ENCODE results near the gene TTLL13.

Gene TTLL13

GRCh38 chr15:90214553-90215196 is 34.7 kb upstream of the TTLL13 start:
- no peak for DNase-seq (ENCODE audit: low read depth in 1 of 2, low spot score in 1 of 2)

- DNase-seq (ENCODE audit: low read depth in 1 of 2, low spot score in 1 of 2): no peak
Observed at GRCh38 chr15:90217671-90218394, 31.5 kb upstream of the TTLL13 start.

GRCh38 chr15:90219421-90220141 is 29.8 kb upstream of the TTLL13 start:
- DNase-seq (ENCODE audit: low read depth in 1 of 2, low spot score in 1 of 2): peak in 1 of 2 donors; percentile 40

GRCh38 chr15:90221246-90221900 is 28.0 kb upstream of the TTLL13 start:
- no peak for DNase-seq (ENCODE audit: low read depth in 1 of 2, low spot score in 1 of 2)

GRCh38 chr15:90222547-90222946 is 26.8 kb upstream of the TTLL13 start:
- DNase-seq (ENCODE audit: low read depth in 1 of 2, low spot score in 1 of 2): no peak

- DNase-seq (ENCODE audit: low read depth in 1 of 2, low spot score in 1 of 2): no peak
Observed at GRCh38 chr15:90223441-90224165, 25.8 kb upstream of the TTLL13 start.

GRCh38 chr15:90225047-90225446 is 24.3 kb upstream of the TTLL13 start:
- no peak for DNase-seq (ENCODE audit: low read depth in 1 of 2, low spot score in 1 of 2)

- DNase-seq (ENCODE audit: low read depth in 1 of 2, low spot score in 1 of 2): no peak
Observed at GRCh38 chr15:90225504-90226234, 23.7 kb upstream of the TTLL13 start.

- DNase-seq (ENCODE audit: low read depth in 1 of 2, low spot score in 1 of 2): no peak
Observed at GRCh38 chr15:90227336-90227735, 22.0 kb upstream of the TTLL13 start.

- DNase-seq (ENCODE audit: low read depth in 1 of 2, low spot score in 1 of 2): no peak
Observed at GRCh38 chr15:90227816-90228772, 21.3 kb upstream of the TTLL13 start.

GRCh38 chr15:90228960-90229359 is 20.4 kb upstream of the TTLL13 start:
- DNase-seq (ENCODE audit: low read depth in 1 of 2, low spot score in 1 of 2): no peak

GRCh38 chr15:90230071-90230494 is 19.3 kb upstream of the TTLL13 start:
- DNase-seq (ENCODE audit: low read depth in 1 of 2, low spot score in 1 of 2): no peak

- no peak for DNase-seq (ENCODE audit: low read depth in 1 of 2, low spot score in 1 of 2)
Observed at GRCh38 chr15:90230610-90231009, 18.7 kb upstream of the TTLL13 start.

GRCh38 chr15:90231028-90232017 is 18.0 kb upstream of the TTLL13 start:
- peak; percentile 35 to 58 for DNase-seq (ENCODE audit: low read depth in 1 of 2, low spot score in 1 of 2)

- DNase-seq (ENCODE audit: low read depth in 1 of 2, low spot score in 1 of 2): no peak
Observed at GRCh38 chr15:90232196-90232595, 17.2 kb upstream of the TTLL13 start.

- DNase-seq (ENCODE audit: low read depth in 1 of 2, low spot score in 1 of 2): no peak
Observed at GRCh38 chr15:90232941-90233386, 16.4 kb upstream of the TTLL13 start.

- peak; percentile 90 to 95 for DNase-seq (ENCODE audit: low read depth in 1 of 2, low spot score in 1 of 2)
Observed at GRCh38 chr15:90233387-90234095, 15.8 kb upstream of the TTLL13 start, which contains the start of gene CIB1. Gene CIB1, minus strand, starts transcription at chr15:90233941. Its CDS starts 56 bp downstream, at chr15:90233885.
